ENCODE measurements around the gene TRIM58. TPM values are rescaled to one million over a fixed set of nuclear protein-coding genes. Genes with fewer than 3 reads are reported as not detected.

The TRIM58 gene
- total and polyA plus RNA-seq, 9 of the 15 experiments (the other 6 are each of a cell fraction or from before 2014, with no cell fraction given) = 3.8 to 19.1 (median 7.2) TPM

- TF ChIP-seq ZNF668 (CRISPR knock-in tag; IDR thresholded peaks at IDR 0.05) (no peak), HCFC1 (IDR thresholded peaks at IDR 0.05; ENCODE audit: low read depth, low read length) (no peak), SNIP1 (IDR thresholded peaks at IDR 0.05; ENCODE audit: low read depth) (no peak), GTF2E2 (tag; IDR thresholded peaks at IDR 0.05) (no peak), RBM25 (IDR thresholded peaks at IDR 0.05; ENCODE audit: low read depth, low read length, severe bottlenecking) (no peak), TAF9B (IDR thresholded peaks at IDR 0.05; ENCODE audit: partially characterized antibody) (peak; percentile 41), ZNF75A (CRISPR knock-in tag; IDR thresholded peaks at IDR 0.05) (no peak), POLR2G (IDR thresholded peaks at IDR 0.05; ENCODE audit: low read depth, low read length) (no peak), ETV5 (CRISPR knock-in tag; IDR thresholded peaks at IDR 0.05; ENCODE audit: low read depth) (no peak), FOXM1 (IDR thresholded peaks at IDR 0.05; ENCODE audit: low read depth) (peak; percentile 78), FOXM1 (CRISPR knock-in tag; IDR thresholded peaks at IDR 0.05; ENCODE audit: low read depth) (no peak), NR2C2 (CRISPR knock-in tag; IDR thresholded peaks at IDR 0.05) (no peak), NR2C2 (tag; IDR thresholded peaks at IDR 0.05) (peak; percentile 27; the same call in 1 of the 2 replicates), ZBTB33 (CRISPR knock-in tag; IDR thresholded peaks at IDR 0.05) (no peak), CBX3 (IDR thresholded peaks at IDR 0.05; ENCODE audit: borderline replicate concordance in 1 of 2, low read length in 2 of 2) (no peak), HDAC3 (IDR thresholded peaks at IDR 0.05; ENCODE audit: borderline replicate concordance, partially characterized antibody) (no peak), ZSCAN32 (CRISPR knock-in tag; IDR thresholded peaks at IDR 0.05) (no peak), DEAF1 (CRISPR knock-in tag; IDR thresholded peaks at IDR 0.05) (no peak), RBM14 (IDR thresholded peaks at IDR 0.05; ENCODE audit: borderline replicate concordance, insufficient read depth, low read depth, low read length) (no peak), SRSF1 (IDR thresholded peaks at IDR 0.05; ENCODE audit: low read depth, low read length) (no peak), MIER1 (IDR thresholded peaks at IDR 0.05; ENCODE audit: low read depth) (no peak), ZSCAN29 (IDR thresholded peaks at IDR 0.05) (no peak), TFAP4 (CRISPR knock-in tag; IDR thresholded peaks at IDR 0.05; ENCODE audit: borderline replicate concordance) (no peak), SIX5 (IDR thresholded peaks at IDR 0.05; ENCODE audit: borderline replicate concordance in 1 of 2, insufficient read depth in 1 of 2, low read depth in 1 of 2, low read length in 2 of 2) (no peak)
Observed at GRCh38 chr1:247906504-247907047, 49.6 kb downstream of the TRIM58 start (continued).
